Amniotic epithelial cell (primary cell): ENCODE data around the gene CCDC146.

ENCODE experiments used
- DNase-seq: peaks from one replicate; pipeline ENCODE4 v3.0.0-alpha.2; 2010; ENCODE audit warnings: low read depth

The CCDC146 gene

GRCh38 chr7:77244222-77244934 lies 122.0 kb downstream of the CCDC146 start:
- no peak for DNase-seq

- DNase-seq = no peak
These were observed 122.8 kb downstream of the CCDC146 start for GRCh38 chr7:77245015-77245755.

GRCh38 chr7:77246026-77246640 lies 123.7 kb downstream of the CCDC146 start:
- no peak for DNase-seq

GRCh38 chr7:77247206-77247850 lies 124.9 kb downstream of the CCDC146 start:
- peak; percentile 63 for DNase-seq

GRCh38 chr7:77248154-77248553 lies 125.7 kb downstream of the CCDC146 start:
- DNase-seq = no peak

GRCh38 chr7:77252506-77252905 lies 130.1 kb downstream of the CCDC146 start:
- no peak for DNase-seq

- no peak for DNase-seq
These were observed 130.7 kb downstream of the CCDC146 start for GRCh38 chr7:77253151-77253550.

GRCh38 chr7:77254429-77254828 lies 132.0 kb downstream of the CCDC146 start:
- DNase-seq = no peak

GRCh38 chr7:77254915-77255314 lies 132.5 kb downstream of the CCDC146 start:
- no peak for DNase-seq

- DNase-seq = peak; percentile 69
These were observed 135.6 kb downstream of the CCDC146 start for GRCh38 chr7:77258014-77258413.

GRCh38 chr7:77258593-77258992 lies 136.2 kb downstream of the CCDC146 start:
- DNase-seq = no peak

- DNase-seq = peak; percentile 58
These were observed 139.9 kb downstream of the CCDC146 start for GRCh38 chr7:77262316-77262715.

GRCh38 chr7:77265666-77266065 lies 143.3 kb downstream of the CCDC146 start:
- no peak for DNase-seq

- no peak for DNase-seq
These were observed 143.9 kb downstream of the CCDC146 start for GRCh38 chr7:77266291-77266794.

- DNase-seq = no peak
These were observed 147.1 kb downstream of the CCDC146 start for GRCh38 chr7:77269360-77270093.

- DNase-seq = no peak
These were observed 147.7 kb downstream of the CCDC146 start for GRCh38 chr7:77270094-77270480.

- no peak for DNase-seq
These were observed 149.4 kb downstream of the CCDC146 start for GRCh38 chr7:77271766-77272165.

GRCh38 chr7:77275663-77276062 lies 153.2 kb downstream of the CCDC146 start:
- peak; percentile 66 for DNase-seq

- no peak for DNase-seq
These were observed 153.7 kb downstream of the CCDC146 start for GRCh38 chr7:77276120-77276519.

GRCh38 chr7:77281780-77282478 lies 159.5 kb downstream of the CCDC146 start:
- no peak for DNase-seq

GRCh38 chr7:77282897-77283296 lies 160.5 kb downstream of the CCDC146 start:
- DNase-seq = no peak
